NB4 (cell line): Measurements from ENCODE around the gene ZCCHC14.

ENCODE experiments used
- CTCF ChIP-seq: IDR thresholded peaks from one replicate; pipeline ENCODE4 v1.5.1; 2012; ENCODE audit warnings: low read depth, low read length
- MAX ChIP-seq: IDR thresholded peaks from 2 replicates; pipeline ENCODE4 v1.6.1; 2011; ENCODE audit warnings: low read depth, low read length
- MYC ChIP-seq: IDR thresholded peaks from 2 replicates; pipeline ENCODE4 v1.6.1; 2011; ENCODE audit warnings: low read depth, low read length
- POLR2A ChIP-seq: IDR thresholded peaks from 2 replicates; pipeline ENCODE4 v1.6.1; 2011; ENCODE audit warnings: mild to moderate bottlenecking; ENCODE audit not compliant: insufficient read length; ENCODE audit errors: extremely low read depth

- TF ChIP-seq POLR2A: no peak
- no peak for TF ChIP-seq CTCF
- TF ChIP-seq MYC: no peak
- TF ChIP-seq MAX: no peak
Observed at GRCh38 chr16:87474017-87474416, 18.8 kb downstream of the ZCCHC14 start.
